ENCODE measurements around the gene CNMD. TPM values are rescaled to one million over a fixed set of nuclear protein-coding genes. Genes with fewer than 3 reads are reported as not detected.
"Not testable (repeated sequence)": the region's sequence is repeated elsewhere in the genome, so short reads cannot be mapped to it uniquely, and the experiment has no call there.

CNMD gene
- total RNA-seq, 4 donors from 2014 or later = not detected

DNA sequence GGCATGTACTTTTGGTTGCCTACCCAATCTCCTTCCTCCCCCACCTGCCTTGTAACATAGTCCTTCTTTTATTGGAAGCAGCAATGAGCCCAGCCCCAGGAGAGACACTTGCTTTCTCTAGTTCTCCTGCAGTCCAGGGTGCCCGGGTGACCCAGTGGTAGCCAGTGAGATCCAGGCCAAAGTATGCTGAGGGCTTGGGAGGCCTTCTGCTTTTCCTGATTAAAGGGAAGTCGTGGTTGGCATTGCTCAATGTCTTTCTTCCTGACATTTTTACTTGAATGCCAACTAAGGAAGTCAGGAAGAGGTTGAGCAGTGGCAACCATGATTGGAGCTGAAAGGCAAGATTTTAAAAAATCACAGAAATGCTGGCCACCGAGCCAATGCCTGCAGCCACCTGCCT is 25.7 kb downstream of the CNMD start:
- H3K4me1 ChIP-seq = no peaks in the 10 kb centered on the region
- H3K9me3 ChIP-seq = no peaks in the 10 kb centered on the region
- H3K27me3 ChIP-seq = no peaks in the 10 kb centered on the region
- no peak overlapping the region for H3K27ac ChIP-seq
- H3K36me3 ChIP-seq = no peaks in the 10 kb centered on the region
- no peak overlapping the region for H3K4me3 ChIP-seq
- no peak for DNase-seq
- no peak for TF ChIP-seq POLR2A (IDR thresholded peaks at IDR 0.05)
- TF ChIP-seq, protein P1, sequence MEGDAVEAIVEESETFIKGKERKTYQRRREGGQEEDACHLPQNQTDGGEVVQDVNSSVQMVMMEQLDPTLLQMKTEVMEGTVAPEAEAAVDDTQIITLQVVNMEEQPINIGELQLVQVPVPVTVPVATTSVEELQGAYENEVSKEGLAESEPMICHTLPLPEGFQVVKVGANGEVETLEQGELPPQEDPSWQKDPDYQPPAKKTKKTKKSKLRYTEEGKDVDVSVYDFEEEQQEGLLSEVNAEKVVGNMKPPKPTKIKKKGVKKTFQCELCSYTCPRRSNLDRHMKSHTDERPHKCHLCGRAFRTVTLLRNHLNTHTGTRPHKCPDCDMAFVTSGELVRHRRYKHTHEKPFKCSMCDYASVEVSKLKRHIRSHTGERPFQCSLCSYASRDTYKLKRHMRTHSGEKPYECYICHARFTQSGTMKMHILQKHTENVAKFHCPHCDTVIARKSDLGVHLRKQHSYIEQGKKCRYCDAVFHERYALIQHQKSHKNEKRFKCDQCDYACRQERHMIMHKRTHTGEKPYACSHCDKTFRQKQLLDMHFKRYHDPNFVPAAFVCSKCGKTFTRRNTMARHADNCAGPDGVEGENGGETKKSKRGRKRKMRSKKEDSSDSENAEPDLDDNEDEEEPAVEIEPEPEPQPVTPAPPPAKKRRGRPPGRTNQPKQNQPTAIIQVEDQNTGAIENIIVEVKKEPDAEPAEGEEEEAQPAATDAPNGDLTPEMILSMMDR (IDR thresholded peaks at IDR 0.05) = no peak

DNA sequence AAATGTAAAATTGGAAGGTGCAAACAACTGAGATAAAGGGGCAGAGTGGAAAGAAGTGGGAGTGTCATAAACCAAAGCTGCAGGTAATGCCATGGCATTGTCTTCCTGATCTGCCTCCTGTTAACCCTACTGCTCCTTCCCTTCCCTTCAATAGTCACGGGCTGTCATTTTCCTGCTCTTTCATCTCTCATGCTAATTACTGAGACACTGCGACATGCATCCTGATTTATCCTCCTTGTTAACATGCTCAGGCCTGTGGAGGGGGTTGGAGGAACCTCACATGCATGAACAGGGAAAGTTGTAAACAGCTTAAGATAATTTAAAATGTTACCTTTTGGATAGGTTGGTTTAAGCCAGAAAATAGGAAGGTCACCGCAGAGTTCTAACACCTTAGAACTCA is 27.2 kb downstream of the CNMD start:
- no peak overlapping the region for H3K4me3 ChIP-seq
- no peak overlapping the region for H3K27ac ChIP-seq
- DNase-seq = no peak
- H3K4me1 ChIP-seq = no peaks in the 10 kb centered on the region
- no peak for TF ChIP-seq POLR2A (IDR thresholded peaks at IDR 0.05)
- TF ChIP-seq, protein P1 (IDR thresholded peaks at IDR 0.05) = no peak
- H3K9me3 ChIP-seq = no peaks in the 10 kb centered on the region
- no peaks in the 10 kb centered on the region for H3K36me3 ChIP-seq
- no peaks in the 10 kb centered on the region for H3K27me3 ChIP-seq

DNA sequence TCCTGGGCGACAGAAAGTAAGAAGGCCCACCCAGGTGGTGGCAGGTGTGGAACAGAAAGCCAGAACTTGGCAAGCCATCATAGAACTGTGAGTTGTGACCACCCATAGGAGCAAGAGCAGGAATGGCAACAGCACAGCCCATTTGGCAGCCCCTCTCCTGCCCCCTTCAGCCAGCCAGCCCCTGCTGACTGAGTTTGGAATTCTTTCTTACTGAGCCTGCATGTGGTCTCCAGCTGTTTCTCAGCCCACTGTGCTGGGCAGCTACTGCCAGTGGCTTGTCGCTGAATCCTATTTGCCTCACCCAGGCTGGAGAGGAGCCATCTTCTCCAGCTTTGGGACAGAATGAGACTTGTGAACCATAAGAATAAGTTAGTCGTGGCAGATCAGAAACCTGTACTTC is 28.3 kb downstream of the CNMD start:
- no peak for DNase-seq
- H3K4me3 ChIP-seq = no peak overlapping the region
- no peaks in the 10 kb centered on the region for H3K27me3 ChIP-seq
- H3K9me3 ChIP-seq = no peaks in the 10 kb centered on the region
- no peaks in the 10 kb centered on the region for H3K36me3 ChIP-seq
- no peak overlapping the region for H3K27ac ChIP-seq
- TF ChIP-seq, protein P1 (IDR thresholded peaks at IDR 0.05) = no peak
- TF ChIP-seq POLR2A (IDR thresholded peaks at IDR 0.05) = no peak
- H3K4me1 ChIP-seq = no peaks in the 10 kb centered on the region

DNA sequence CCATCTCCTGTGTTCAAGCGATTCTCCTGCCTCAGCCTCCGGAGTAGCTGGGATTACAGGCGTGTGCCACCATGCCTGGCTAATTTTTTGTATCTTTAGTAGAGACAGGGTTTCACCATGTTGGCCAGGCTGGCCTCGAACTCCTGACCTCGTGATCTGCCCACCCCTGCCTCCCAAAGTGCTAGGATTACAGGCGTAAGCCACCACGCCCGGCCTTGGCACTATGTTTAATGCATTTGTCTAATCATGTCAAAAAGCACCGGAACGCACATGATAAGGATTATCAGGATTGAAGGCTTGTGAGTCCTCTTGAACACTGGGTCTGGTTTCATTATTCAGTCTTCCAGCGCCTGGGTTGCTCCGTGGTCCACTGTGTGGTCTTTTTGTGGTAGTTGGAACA is 31.4 kb downstream of the CNMD start:
- not testable (repeated sequence) for DNase-seq, H3K4me1 ChIP-seq, H3K36me3 ChIP-seq

DNA sequence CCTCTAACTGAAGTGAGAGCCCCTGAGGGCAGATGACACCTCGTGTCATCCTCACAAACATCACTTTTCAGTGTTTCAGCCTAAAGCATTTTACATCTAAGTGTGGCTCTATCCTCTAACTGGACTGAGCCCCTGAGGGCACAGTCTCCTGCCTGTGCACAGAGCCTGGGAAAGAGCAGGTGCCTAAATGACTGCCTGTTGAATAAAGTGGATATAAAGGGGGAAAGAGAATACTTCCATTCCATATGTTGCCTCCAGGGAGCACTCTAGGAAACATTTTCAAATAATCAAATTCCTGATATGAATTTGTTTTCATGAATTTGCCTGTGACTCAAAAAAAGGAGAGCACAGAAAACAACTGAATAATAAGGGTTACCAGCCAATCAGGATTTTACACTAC is 32.2 kb downstream of the CNMD start:
- TF ChIP-seq, protein P1 (IDR thresholded peaks at IDR 0.05) = no peak
- TF ChIP-seq POLR2A (IDR thresholded peaks at IDR 0.05) = no peak
- H3K4me3 ChIP-seq = no peak overlapping the region
- H3K4me1 ChIP-seq = no peaks in the 10 kb centered on the region
- no peaks in the 10 kb centered on the region for H3K9me3 ChIP-seq
- no peaks in the 10 kb centered on the region for H3K27me3 ChIP-seq
- H3K36me3 ChIP-seq = no peaks in the 10 kb centered on the region
- no peak for DNase-seq
- no peak overlapping the region for H3K27ac ChIP-seq

More for the DNA sequence above, 31.4 kb downstream of the CNMD start:
- H3K9me3 ChIP-seq, H3K4me3 ChIP-seq, H3K27ac ChIP-seq, H3K27me3 ChIP-seq: not testable (repeated sequence)

DNA sequence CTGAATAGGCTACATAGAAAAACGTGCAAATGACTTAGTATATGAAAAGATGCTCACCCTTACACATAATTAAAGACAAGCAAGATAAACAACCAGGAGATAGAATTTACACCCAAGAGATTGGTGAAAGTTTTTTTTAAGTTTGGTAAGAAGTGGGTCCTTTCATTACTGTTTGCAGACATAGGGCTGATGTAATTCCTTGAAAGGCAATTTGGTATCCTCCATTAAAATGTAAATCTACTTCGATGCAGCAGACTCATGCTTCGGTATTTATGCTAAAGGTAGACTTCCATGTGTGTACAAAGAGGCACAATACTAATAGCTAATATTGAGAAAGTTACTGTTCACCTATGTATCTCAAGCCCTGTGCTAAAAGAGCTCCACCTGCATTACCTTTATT is 33.5 kb downstream of the CNMD start:
- TF ChIP-seq POLR2A (IDR thresholded peaks at IDR 0.05) = no peak
- TF ChIP-seq, protein P1 (IDR thresholded peaks at IDR 0.05) = no peak
- Histone ChIP-seq H3K4me3 (no peak overlapping the region), H3K27me3 (no peaks in the 10 kb centered on the region), H3K4me1 (no peaks in the 10 kb centered on the region), H3K27ac (no peak overlapping the region), H3K36me3 (no peaks in the 10 kb centered on the region), H3K9me3 (no peaks in the 10 kb centered on the region)
- no peak for DNase-seq
